ACHN (cell line): ENCODE measurements around the gene CDCP1.

Experiments
- DNase-seq: peaks from one replicate; pipeline ENCODE4 v3.0.0-alpha.2; 2015
- in situ Hi-C: cut with HindIII; loops from 2 replicates; pipeline ENCODE4 v1.10.0; 2017; ENCODE audit warnings: low sequenced_read_pairs, low pct_ligation_motif_present, low pct_unique_long_range_greater_than_20kb

CDCP1 gene

GRCh38 chr3:45123581-45124269, 22.5 kb downstream of the CDCP1 start:
- in situ Hi-C loops = no loop called here
- peak; percentile 89 for DNase-seq

- peak; percentile 88 for DNase-seq
- in situ Hi-C loops = no loop called here
These were observed 23.1 kb downstream of the CDCP1 start for GRCh38 chr3:45123030-45123429.

- in situ Hi-C loops = no loop called here
- DNase-seq = no peak
These were observed 25.6 kb downstream of the CDCP1 start for GRCh38 chr3:45120359-45121158.

GRCh38 chr3:45119824-45120358, 26.3 kb downstream of the CDCP1 start:
- in situ Hi-C loops = no loop called here
- no peak for DNase-seq

GRCh38 chr3:45119376-45119775, 26.8 kb downstream of the CDCP1 start:
- in situ Hi-C loops = no loop called here

GRCh38 chr3:45118615-45119071, 27.5 kb downstream of the CDCP1 start:
- DNase-seq = no peak
- in situ Hi-C loops = no loop called here

More at GRCh38 chr3:45119376-45119775, 26.8 kb downstream of the CDCP1 start:
- DNase-seq = no peak

GRCh38 chr3:45116350-45116749, 29.8 kb downstream of the CDCP1 start:
- no peak for DNase-seq
- in situ Hi-C loops = no loop called here

GRCh38 chr3:45113625-45114050, 32.5 kb downstream of the CDCP1 start:
- no peak for DNase-seq
- in situ Hi-C loops = no loop called here

- in situ Hi-C loops = no loop called here
- DNase-seq = no peak
These were observed 33.2 kb downstream of the CDCP1 start for GRCh38 chr3:45112939-45113338.

GRCh38 chr3:45110509-45110833, 35.7 kb downstream of the CDCP1 start:
- in situ Hi-C loops = no loop called here
- DNase-seq = no peak

GRCh38 chr3:45109771-45110508, 36.2 kb downstream of the CDCP1 start:
- in situ Hi-C loops = no loop called here
- no peak for DNase-seq

- in situ Hi-C loops = no loop called here
These were observed 39.3 kb downstream of the CDCP1 start for GRCh38 chr3:45106874-45107273.

GRCh38 chr3:45105855-45106671, 40.1 kb downstream of the CDCP1 start:
- DNase-seq = peak; percentile 80
- in situ Hi-C loops = no loop called here

More at GRCh38 chr3:45106874-45107273, 39.3 kb downstream of the CDCP1 start:
- peak; percentile 20 for DNase-seq

- no peak for DNase-seq
- in situ Hi-C loops = no loop called here
These were observed 41.2 kb downstream of the CDCP1 start for GRCh38 chr3:45104715-45105711.

GRCh38 chr3:45103753-45104714, 42.1 kb downstream of the CDCP1 start:
- in situ Hi-C loops = no loop called here
- no peak for DNase-seq

- no peak for DNase-seq
- in situ Hi-C loops = no loop called here
These were observed 42.8 kb downstream of the CDCP1 start for GRCh38 chr3:45103334-45103733.
